SK-N-SH treated with all-trans-retinoic acid at 6 μM for 48 hours (cell line): Measurements from ENCODE around the gene KCNK10.

ENCODE experiments used
- ATAC-seq: fragments of 200-7000 bp; cut with Tn5 transposase; 3 replicates; pipeline ENCODE4 v1.9.1; 2020; ENCODE audit warnings: mild to moderate bottlenecking, moderate library complexity
- ARNTL ChIP-seq: fragments of 450-650 bp; formaldehyde crosslinking; IDR thresholded peaks from 2 replicates; pipeline ENCODE4 v1.5.0; 2020; ENCODE audit warnings: low read depth, mild to moderate bottlenecking, moderate library complexity, borderline replicate concordance
- BACH2 ChIP-seq: fragments of 250-450 bp; sonication (Bioruptor Pico); IDR thresholded peaks from 2 replicates; pipeline ENCODE4 v1.9.0; 2021; ENCODE audit warnings: mild to moderate bottlenecking, borderline replicate concordance
- CSDC2 ChIP-seq: fragments of 250-450 bp; sonication (Bioruptor Pico); IDR thresholded peaks from 2 replicates; pipeline ENCODE4 v1.5.0; 2020; ENCODE audit warnings: mild to moderate bottlenecking, moderate library complexity
- ESRRG ChIP-seq: fragments of 250-450 bp; sonication (Bioruptor Pico); IDR thresholded peaks from 2 replicates; pipeline ENCODE4 v1.6.1; 2021; ENCODE audit warnings: mild to moderate bottlenecking
- GLIS3 ChIP-seq: fragments of 250-450 bp; sonication (Bioruptor Pico); IDR thresholded peaks from 2 replicates; pipeline ENCODE4 v1.5.0; 2020; ENCODE audit warnings: mild to moderate bottlenecking, moderate library complexity
- PPARA ChIP-seq: fragments of 250-450 bp; sonication (Bioruptor Pico); IDR thresholded peaks from 2 replicates; pipeline ENCODE4 v1.5.0; 2020; ENCODE audit warnings: mild to moderate bottlenecking, borderline replicate concordance
- SNAI2 ChIP-seq: fragments of 250-450 bp; sonication (Bioruptor Pico); IDR thresholded peaks from 2 replicates; pipeline ENCODE4 v1.5.0; 2020; ENCODE audit warnings: mild to moderate bottlenecking, moderate library complexity
- TCF4 ChIP-seq: fragments of 250-450 bp; sonication (Bioruptor Pico); IDR thresholded peaks from 2 replicates; pipeline ENCODE4 v1.8.0; 2021; ENCODE audit warnings: mild to moderate bottlenecking, moderate library complexity, borderline replicate concordance
- TOX ChIP-seq: fragments of 250-450 bp; sonication (Bioruptor Pico); IDR thresholded peaks from 2 replicates; pipeline ENCODE4 v1.8.0; 2021; ENCODE audit warnings: mild to moderate bottlenecking, moderate library complexity, borderline replicate concordance
- ZFP30 ChIP-seq: fragments of 450-650 bp; formaldehyde crosslinking; IDR thresholded peaks from 2 replicates; pipeline ENCODE4 v1.5.0; 2022; ENCODE audit warnings: mild to moderate bottlenecking, moderate library complexity
- ZNF70 ChIP-seq: fragments of 450-650 bp; formaldehyde crosslinking; IDR thresholded peaks from 2 replicates; pipeline ENCODE4 v1.5.0; 2020; ENCODE audit warnings: mild to moderate bottlenecking, moderate library complexity
- ZNF8 ChIP-seq: fragments of 450-650 bp; formaldehyde crosslinking; IDR thresholded peaks from 2 replicates; pipeline ENCODE4 v1.5.0; 2020; ENCODE audit warnings: mild to moderate bottlenecking, moderate library complexity
- TF ChIP-seq, protein P1 (sequence below): fragments of 250-450 bp; sonication (Bioruptor Pico); IDR thresholded peaks from 2 replicates; pipeline ENCODE4 v1.8.0; 2020; ENCODE audit warnings: mild to moderate bottlenecking, moderate library complexity, borderline replicate concordance
- TF ChIP-seq, protein P2 (sequence below): fragments of 250-450 bp; sonication (Bioruptor Pico); IDR thresholded peaks from 2 replicates; pipeline ENCODE4 v1.5.1; 2021; ENCODE audit warnings: mild to moderate bottlenecking, moderate library complexity
- TF ChIP-seq, protein P3 (sequence below): fragments of 250-450 bp; sonication (Bioruptor Pico); IDR thresholded peaks from 2 replicates; pipeline ENCODE4 v1.8.0; 2021; ENCODE audit warnings: low read depth, mild to moderate bottlenecking, moderate library complexity, borderline replicate concordance
- TF ChIP-seq, protein P4 (sequence below): fragments of 250-450 bp; sonication (Bioruptor Pico); IDR thresholded peaks from 2 replicates; pipeline ENCODE4 v1.5.1; 2020; ENCODE audit warnings: low read depth, mild to moderate bottlenecking, moderate library complexity
- TF ChIP-seq, protein P5 (sequence below): fragments of 250-450 bp; sonication (Bioruptor Pico); IDR thresholded peaks from 2 replicates; pipeline ENCODE4 v1.5.0; 2020; ENCODE audit warnings: mild to moderate bottlenecking, moderate library complexity

KCNK10 gene

DNA sequence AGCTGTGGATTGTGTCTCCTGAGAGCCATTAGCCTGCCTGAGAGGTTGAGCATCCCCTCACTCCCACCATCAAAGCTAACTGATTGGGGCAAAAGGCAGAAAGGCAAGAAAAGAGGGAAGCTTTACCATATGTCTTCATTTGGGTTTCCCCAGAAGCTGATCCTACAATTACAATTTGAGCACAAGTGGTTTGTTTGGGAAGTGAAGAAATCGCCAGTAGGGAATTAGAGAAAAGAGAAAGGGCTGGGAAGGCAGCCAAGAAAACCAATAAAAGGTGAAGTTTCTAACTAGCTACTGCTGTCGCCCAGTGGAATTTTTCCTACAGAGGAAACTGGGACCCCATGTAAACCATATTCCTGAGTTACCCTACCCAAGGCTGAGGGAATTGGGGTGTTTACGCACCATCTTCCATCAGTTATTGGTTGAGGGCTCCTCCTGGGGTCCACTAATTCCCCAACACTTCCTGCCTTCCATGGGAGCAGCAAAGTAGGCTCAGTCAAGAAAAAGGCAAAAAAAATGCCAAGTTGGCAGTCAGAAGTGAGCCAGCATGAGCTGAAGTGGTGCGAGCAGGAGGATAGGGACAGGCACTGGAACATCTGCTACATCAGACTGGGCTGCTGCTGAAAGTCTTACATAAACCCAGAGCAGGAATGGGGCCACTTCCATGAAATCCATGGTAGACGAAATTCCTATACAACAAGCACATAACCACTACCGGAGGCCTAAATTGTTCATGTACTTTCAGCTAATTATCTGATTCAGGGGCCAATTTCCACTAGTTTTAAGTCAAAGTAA, 17.3 kb downstream of the KCNK10 start:
- TF ChIP-seq, protein P1, sequence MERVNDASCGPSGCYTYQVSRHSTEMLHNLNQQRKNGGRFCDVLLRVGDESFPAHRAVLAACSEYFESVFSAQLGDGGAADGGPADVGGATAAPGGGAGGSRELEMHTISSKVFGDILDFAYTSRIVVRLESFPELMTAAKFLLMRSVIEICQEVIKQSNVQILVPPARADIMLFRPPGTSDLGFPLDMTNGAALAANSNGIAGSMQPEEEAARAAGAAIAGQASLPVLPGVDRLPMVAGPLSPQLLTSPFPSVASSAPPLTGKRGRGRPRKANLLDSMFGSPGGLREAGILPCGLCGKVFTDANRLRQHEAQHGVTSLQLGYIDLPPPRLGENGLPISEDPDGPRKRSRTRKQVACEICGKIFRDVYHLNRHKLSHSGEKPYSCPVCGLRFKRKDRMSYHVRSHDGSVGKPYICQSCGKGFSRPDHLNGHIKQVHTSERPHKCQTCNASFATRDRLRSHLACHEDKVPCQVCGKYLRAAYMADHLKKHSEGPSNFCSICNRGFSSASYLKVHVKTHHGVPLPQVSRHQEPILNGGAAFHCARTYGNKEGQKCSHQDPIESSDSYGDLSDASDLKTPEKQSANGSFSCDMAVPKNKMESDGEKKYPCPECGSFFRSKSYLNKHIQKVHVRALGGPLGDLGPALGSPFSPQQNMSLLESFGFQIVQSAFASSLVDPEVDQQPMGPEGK (CRISPR knock-in tag): no peak
- TF ChIP-seq ZNF8 (CRISPR knock-in tag) (no peak), SNAI2 (no peak), GLIS3 (no peak), CSDC2 (CRISPR knock-in tag) (no peak), ARNTL (no peak)
- no peak for ATAC-seq

DNA sequence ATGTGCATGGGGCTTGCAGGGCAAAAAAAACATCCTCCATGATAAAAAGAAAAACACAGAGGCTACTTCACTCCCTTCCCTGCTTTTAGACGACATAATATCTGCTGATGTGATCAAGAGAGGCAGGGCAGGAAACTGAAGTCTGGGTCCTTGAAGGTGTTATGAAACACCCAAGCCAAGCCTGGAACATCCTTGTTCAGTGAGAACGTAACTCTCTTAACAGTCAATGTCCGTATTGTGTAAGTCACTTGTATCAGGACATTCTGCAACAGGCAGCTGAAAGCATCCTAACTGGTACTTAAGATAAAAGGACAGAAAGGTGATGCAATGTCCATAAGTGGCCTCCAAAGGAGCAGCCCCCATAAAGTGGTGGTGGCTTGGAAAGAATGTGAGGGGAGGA, 20.0 kb downstream of the KCNK10 start:
- ATAC-seq: no peak
- TF ChIP-seq TCF4 (CRISPR knock-in tag): no peak
- no peak for TF ChIP-seq ZNF8 (CRISPR knock-in tag)
- TF ChIP-seq BACH2 (CRISPR knock-in tag): no peak
- TF ChIP-seq SNAI2: no peak
- TF ChIP-seq, protein P2, sequence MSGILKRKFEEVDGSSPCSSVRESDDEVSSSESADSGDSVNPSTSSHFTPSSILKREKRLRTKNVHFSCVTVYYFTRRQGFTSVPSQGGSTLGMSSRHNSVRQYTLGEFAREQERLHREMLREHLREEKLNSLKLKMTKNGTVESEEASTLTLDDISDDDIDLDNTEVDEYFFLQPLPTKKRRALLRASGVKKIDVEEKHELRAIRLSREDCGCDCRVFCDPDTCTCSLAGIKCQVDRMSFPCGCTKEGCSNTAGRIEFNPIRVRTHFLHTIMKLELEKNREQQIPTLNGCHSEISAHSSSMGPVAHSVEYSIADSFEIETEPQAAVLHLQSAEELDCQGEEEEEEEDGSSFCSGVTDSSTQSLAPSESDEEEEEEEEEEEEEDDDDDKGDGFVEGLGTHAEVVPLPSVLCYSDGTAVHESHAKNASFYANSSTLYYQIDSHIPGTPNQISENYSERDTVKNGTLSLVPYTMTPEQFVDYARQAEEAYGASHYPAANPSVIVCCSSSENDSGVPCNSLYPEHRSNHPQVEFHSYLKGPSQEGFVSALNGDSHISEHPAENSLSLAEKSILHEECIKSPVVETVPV (CRISPR knock-in tag): no peak
- TF ChIP-seq, protein P1 (CRISPR knock-in tag): no peak
- no peak for TF ChIP-seq ZFP30 (CRISPR knock-in tag)
- no peak for TF ChIP-seq PPARA (CRISPR knock-in tag)
- TF ChIP-seq, protein P3, sequence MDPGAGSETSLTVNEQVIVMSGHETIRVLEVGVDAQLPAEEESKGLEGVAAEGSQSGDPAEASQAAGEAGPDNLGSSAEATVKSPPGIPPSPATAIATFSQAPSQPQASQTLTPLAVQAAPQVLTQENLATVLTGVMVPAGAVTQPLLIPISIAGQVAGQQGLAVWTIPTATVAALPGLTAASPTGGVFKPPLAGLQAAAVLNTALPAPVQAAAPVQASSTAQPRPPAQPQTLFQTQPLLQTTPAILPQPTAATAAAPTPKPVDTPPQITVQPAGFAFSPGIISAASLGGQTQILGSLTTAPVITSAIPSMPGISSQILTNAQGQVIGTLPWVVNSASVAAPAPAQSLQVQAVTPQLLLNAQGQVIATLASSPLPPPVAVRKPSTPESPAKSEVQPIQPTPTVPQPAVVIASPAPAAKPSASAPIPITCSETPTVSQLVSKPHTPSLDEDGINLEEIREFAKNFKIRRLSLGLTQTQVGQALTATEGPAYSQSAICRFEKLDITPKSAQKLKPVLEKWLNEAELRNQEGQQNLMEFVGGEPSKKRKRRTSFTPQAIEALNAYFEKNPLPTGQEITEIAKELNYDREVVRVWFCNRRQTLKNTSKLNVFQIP (CRISPR knock-in tag): no peak
- TF ChIP-seq TOX (CRISPR knock-in tag): no peak
- TF ChIP-seq, protein P4, sequence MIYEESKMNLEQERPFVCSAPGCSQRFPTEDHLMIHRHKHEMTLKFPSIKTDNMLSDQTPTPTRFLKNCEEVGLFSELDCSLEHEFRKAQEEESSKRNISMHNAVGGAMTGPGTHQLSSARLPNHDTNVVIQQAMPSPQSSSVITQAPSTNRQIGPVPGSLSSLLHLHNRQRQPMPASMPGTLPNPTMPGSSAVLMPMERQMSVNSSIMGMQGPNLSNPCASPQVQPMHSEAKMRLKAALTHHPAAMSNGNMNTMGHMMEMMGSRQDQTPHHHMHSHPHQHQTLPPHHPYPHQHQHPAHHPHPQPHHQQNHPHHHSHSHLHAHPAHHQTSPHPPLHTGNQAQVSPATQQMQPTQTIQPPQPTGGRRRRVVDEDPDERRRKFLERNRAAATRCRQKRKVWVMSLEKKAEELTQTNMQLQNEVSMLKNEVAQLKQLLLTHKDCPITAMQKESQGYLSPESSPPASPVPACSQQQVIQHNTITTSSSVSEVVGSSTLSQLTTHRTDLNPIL (CRISPR knock-in tag): no peak
- no peak for TF ChIP-seq GLIS3

DNA sequence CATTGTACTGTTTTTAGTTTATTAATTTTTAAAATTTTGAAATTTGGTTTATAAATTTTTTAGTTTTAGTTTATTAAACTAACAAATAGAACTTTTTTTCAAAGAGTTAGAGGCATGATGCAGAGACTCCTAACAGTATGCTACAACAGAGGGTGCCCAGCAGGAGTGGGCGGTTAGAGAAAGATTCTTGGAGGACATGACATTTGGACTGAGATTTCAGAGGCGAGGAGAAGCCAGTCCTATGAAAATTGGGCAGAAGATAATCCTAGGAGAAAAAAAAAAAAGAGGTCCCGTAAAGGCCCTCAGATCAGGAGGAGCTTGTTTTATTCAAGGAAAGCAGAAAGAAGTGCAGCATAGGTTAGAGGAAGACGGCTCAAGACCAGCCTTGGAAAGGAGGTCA, 21.7 kb downstream of the KCNK10 start:
- ATAC-seq: no peak
- no peak for TF ChIP-seq CSDC2 (CRISPR knock-in tag)
- TF ChIP-seq, protein P3 (CRISPR knock-in tag): no peak
- no peak for TF ChIP-seq ZNF70
- no peak for TF ChIP-seq ESRRG (CRISPR knock-in tag)
- TF ChIP-seq, protein P2 (CRISPR knock-in tag): no peak
- TF ChIP-seq, protein P5, sequence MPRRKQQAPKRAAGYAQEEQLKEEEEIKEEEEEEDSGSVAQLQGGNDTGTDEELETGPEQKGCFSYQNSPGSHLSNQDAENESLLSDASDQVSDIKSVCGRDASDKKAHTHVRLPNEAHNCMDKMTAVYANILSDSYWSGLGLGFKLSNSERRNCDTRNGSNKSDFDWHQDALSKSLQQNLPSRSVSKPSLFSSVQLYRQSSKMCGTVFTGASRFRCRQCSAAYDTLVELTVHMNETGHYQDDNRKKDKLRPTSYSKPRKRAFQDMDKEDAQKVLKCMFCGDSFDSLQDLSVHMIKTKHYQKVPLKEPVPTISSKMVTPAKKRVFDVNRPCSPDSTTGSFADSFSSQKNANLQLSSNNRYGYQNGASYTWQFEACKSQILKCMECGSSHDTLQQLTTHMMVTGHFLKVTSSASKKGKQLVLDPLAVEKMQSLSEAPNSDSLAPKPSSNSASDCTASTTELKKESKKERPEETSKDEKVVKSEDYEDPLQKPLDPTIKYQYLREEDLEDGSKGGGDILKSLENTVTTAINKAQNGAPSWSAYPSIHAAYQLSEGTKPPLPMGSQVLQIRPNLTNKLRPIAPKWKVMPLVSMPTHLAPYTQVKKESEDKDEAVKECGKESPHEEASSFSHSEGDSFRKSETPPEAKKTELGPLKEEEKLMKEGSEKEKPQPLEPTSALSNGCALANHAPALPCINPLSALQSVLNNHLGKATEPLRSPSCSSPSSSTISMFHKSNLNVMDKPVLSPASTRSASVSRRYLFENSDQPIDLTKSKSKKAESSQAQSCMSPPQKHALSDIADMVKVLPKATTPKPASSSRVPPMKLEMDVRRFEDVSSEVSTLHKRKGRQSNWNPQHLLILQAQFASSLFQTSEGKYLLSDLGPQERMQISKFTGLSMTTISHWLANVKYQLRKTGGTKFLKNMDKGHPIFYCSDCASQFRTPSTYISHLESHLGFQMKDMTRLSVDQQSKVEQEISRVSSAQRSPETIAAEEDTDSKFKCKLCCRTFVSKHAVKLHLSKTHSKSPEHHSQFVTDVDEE (CRISPR knock-in tag): no peak
